Heart right ventricle (tissue), 16 donors: ENCODE results near the gene ITPKB. TPM values are rescaled to one million over a fixed set of nuclear protein-coding genes. Genes with fewer than 3 reads are reported as not detected.
A peak's percentile ranks its signal among the peaks of the same experiment; 100 is the strongest.

ENCODE experiments used
- ATAC-seq, 8 donors: fragments of 200-7000 bp; cut with Tn5 transposase; one replicate each; pipeline ENCODE4 v1.9.1; 2020; ENCODE audit warnings: mild to moderate bottlenecking in 8 of 8, moderate library complexity in 8 of 8, moderate number of reproducible peaks in 1 of 8
- DNase-seq, 2 donors: peaks; one replicate each; pipeline ENCODE4 v3.0.0-alpha.2; 2020
- H3K27ac ChIP-seq, 10 donors: fragments of 200-600 bp; sonication (generic) in 2 of 10; one replicate each; pipeline versions ENCODE4 v1.5.0 to v1.8.0; 2020 to 2022; ENCODE audit warnings: mild to moderate bottlenecking in 3 of 10
- H3K27me3 ChIP-seq, 7 donors: fragments of 200-600 bp; one replicate each; pipeline ENCODE4 v1.8.0; 2021 to 2022; ENCODE audit warnings: mild to moderate bottlenecking in 2 of 7
- H3K36me3 ChIP-seq, 9 donors: fragments of 200-600 bp; sonication (generic) in 1 of 9; one replicate each; pipeline versions ENCODE4 v1.5.0 to v1.8.0; 2020 to 2022; ENCODE audit warnings: mild to moderate bottlenecking in 2 of 9
- H3K4me1 ChIP-seq, 9 donors: fragments of 200-600 bp; sonication (generic) in 1 of 9; one replicate each; pipeline versions ENCODE4 v1.5.0 to v1.8.0; 2020 to 2022; ENCODE audit warnings: mild to moderate bottlenecking in 4 of 9
- H3K4me3 ChIP-seq, 10 donors: fragments of 200-600 bp; sonication (generic) in 2 of 10; one replicate each; pipeline versions ENCODE4 v1.5.0 to v1.8.0; 2020 to 2022; ENCODE audit warnings: mild to moderate bottlenecking in 7 of 10, moderate library complexity in 2 of 10
- H3K9me3 ChIP-seq, 11 donors: fragments of 200-600 bp in 10 of 11; sonication (generic) in 2 of 11; one replicate each; pipeline versions ENCODE4 v1.5.0 to v1.8.0; 2013 to 2022; ENCODE audit warnings: mild to moderate bottlenecking in 2 of 11, control low read depth in 1 of 11, moderate library complexity in 1 of 11
- CTCF ChIP-seq, 9 donors: fragments of 200-600 bp; sonication (generic) in 2 of 9; IDR thresholded peaks; one replicate each; pipeline versions ENCODE4 v1.5.0 to v1.8.0; 2021 to 2022; ENCODE audit warnings: antibody characterized with exemption in 9 of 9, mild to moderate bottlenecking in 5 of 9, moderate library complexity in 1 of 9
- WGBS, 2 donors: extraction: QIAGEN DNeasy Blood & Tissue Kit; methylation state at CpG; one replicate each; pipeline ENCODE4 v1.1.7; 2013; ENCODE audit warnings: inconsistent platforms in 1 of 2; 5-methylcytosine and 5-hydroxymethylcytosine counted together
- intact Hi-C, 10 donors: fragments of 100-400 bp; cut with DNase I; formaldehyde crosslinking; loops; one replicate each; pipeline versions ENCODE4 v1.11.1 to v1.14.2; 2022
- polyA plus RNA-seq, 2 donors: library from polyadenylated mRNA; stranded (reverse); fragments of 200-250 nt; gene quantifications; one replicate each; pipeline ENCODE4 v1.2.3, GENCODE V29; 2013
- total RNA-seq, 10 donors: library from RNA; stranded (reverse); fragmentation: NEBNext Ultra II Directional in 3 of 10; extraction: Animal tissue kit (Norgen Biotek cat#: 25700) in 3 of 10; gene quantifications; one replicate each; pipeline versions ENCODE4 v1.2.1 to v1.2.4, GENCODE V29; 2021 to 2023
- donor health status: Arrhythmogenic right ventricular cardiomyopathy.
- donor health status: ischemic (EF 13 %, LVEDD 7.1; RV severe dilation, severe dysfunction).
- donor health status: healthy with polysubstance abuse.
- donor health status: DM: no; HTN: yes; CAD: no.
- donor health status: DM: no; HTN: no; CAD: no.
- donor health status: ischemic (EF 25% LVEDD 6.9; RV normal size, moderate dysfunction).
- donor health status: ischemic (EF 25% LVEDD 5.7; RV mildly dilated, moderate dysfunction).
- donor health status: healthy.
- donor health status: DM: yes; HTN: yes; CAD: no.
- donor health status: Ischemic cardiomyopathy.
- donor health status: ischemic (EF 35%, LVEDD 5.7; RV mildly dilated, moderate dysfunction).
- donor health status: nonischemic (EF 11% LVEDD 7.7; RV severe dilation, severe dysfunction).
- donor health status: DM: yes; HTN: yes; CAD: no.
- donor health status: PGD.
- donor health status: ischemic (EF 29% LVEDD 5.4; RV normal size, mild dysfunction).
- donor health status: nonischemic (EF 23%, LVEDD 6.1; RV moderate dilation, normal function).

ITPKB gene
- total and polyA plus RNA-seq, 12 donors: 4.5 to 30.5 (median 16.1) TPM

GRCh38 chr1:226686440-226687425 is 52.3 kb downstream of the ITPKB start:
- ATAC-seq (no peak), DNase-seq (no peak)
- no peak for TF ChIP-seq CTCF (IDR thresholded peaks at IDR 0.05)
- no peaks in the 10 kb centered on the region for H3K27me3 ChIP-seq
- peaks cover 0 to 11% (median 0%) of the 10 kb centered on the region in 9 donors for H3K36me3 ChIP-seq
- WGBS, 2 donors: 56 to 67% methylated on average over 12 of the region's 12 CpGs
- H3K4me1 ChIP-seq: peaks cover 0 to 98% (median 75%) of the 10 kb centered on the region in 9 donors
- H3K27ac ChIP-seq: peak overlapping the region in 9 of 10 donors; percentile 7 to 78 (median 63)
- H3K9me3 ChIP-seq: no peaks in the 10 kb centered on the region
- no peak overlapping the region for H3K4me3 ChIP-seq
- intact Hi-C loops: loop anchor here in 4 of 10 donors (2.0 to 10.0 kb wide), 2 partner anchors 52 kb away; no protein-coding TSS in a partner anchor

- H3K27ac ChIP-seq: peak overlapping the region in 6 of 10 donors; percentile 22 to 77 (median 61)
- WGBS, 2 donors: 71 to 76% methylated on average over 11 of the region's 11 CpGs
- DNase-seq: no peak
These were observed 53.8 kb downstream of the ITPKB start for GRCh38 chr1:226685196-226685820.

GRCh38 chr1:226684026-226684425 is 55.1 kb downstream of the ITPKB start:
- Histone ChIP-seq H3K4me1 (peaks cover 0 to 100% (median 74%) of the 10 kb centered on the region in 9 donors), H3K27ac (peak overlapping the region in 5 of 10 donors; percentile 0 to 77 (median 19)), H3K4me3 (no peak overlapping the region), H3K9me3 (no peaks in the 10 kb centered on the region), H3K36me3 (peaks cover 0 to 4% (median 0%) of the 10 kb centered on the region in 9 donors), H3K27me3 (no peaks in the 10 kb centered on the region)
- no peak for TF ChIP-seq CTCF (IDR thresholded peaks at IDR 0.05)
- no peak for ATAC-seq
- DNase-seq: no peak
- intact Hi-C loops: loop anchor here in 3 of 10 donors (5.0 to 10.0 kb wide), 2 partner anchors 37 to 49 kb away; no protein-coding TSS in a partner anchor
- 68 to 76% methylated on average over 7 of the region's 7 CpGs for WGBS, 2 donors

More at GRCh38 chr1:226685196-226685820, 53.8 kb downstream of the ITPKB start:
- peaks cover 0 to 11% (median 0%) of the 10 kb centered on the region in 9 donors for H3K36me3 ChIP-seq
- no peaks in the 10 kb centered on the region for H3K9me3 ChIP-seq
- intact Hi-C loops: loop anchor here in 2 of 10 donors (10.0 kb wide), 1 partner anchor 51 kb away; no protein-coding TSS in a partner anchor
- H3K27me3 ChIP-seq: no peaks in the 10 kb centered on the region
- ATAC-seq: no peak
- no peak overlapping the region for H3K4me3 ChIP-seq
- H3K4me1 ChIP-seq: peaks cover 0 to 98% (median 73%) of the 10 kb centered on the region in 9 donors
- TF ChIP-seq CTCF (IDR thresholded peaks at IDR 0.05): no peak
